ENCODE measurements around the gene SLC28A1. TPM values are rescaled to one million over a fixed set of nuclear protein-coding genes. Genes with fewer than 3 reads are reported as not detected.

Gene SLC28A1
- total RNA-seq, 4 donors from 2014 or later, result 0.22 to 0.42 TPM; not detected in 2

GRCh38 chr15:84944861-84945260, 60.4 kb downstream of the SLC28A1 start:
- TF ChIP-seq POLR2A (IDR thresholded peaks at IDR 0.05), result no peak
- TF ChIP-seq EP300 (IDR thresholded peaks at IDR 0.05), result no peak
- TF ChIP-seq CTCF (IDR thresholded peaks at IDR 0.05), result no peak
- no peaks in the 10 kb centered on the region for H3K27me3 ChIP-seq
- peaks cover 0 to 36% (median 23%) of the 10 kb centered on the region in 4 donors for H3K4me1 ChIP-seq
- H3K36me3 ChIP-seq, result no peaks in the 10 kb centered on the region
- 86 to 87% methylated on average over 10 to 11 of the region's 11 CpGs for WGBS, 2 donors
- DNase-seq (ENCODE audit: low spot score in 2 of 2), result no peak
- H3K4me3 ChIP-seq, result no peak overlapping the region
- H3K27ac ChIP-seq, result no peak overlapping the region
- no peaks in the 10 kb centered on the region for H3K9me3 ChIP-seq

GRCh38 chr15:84946772-84947489, 62.5 kb downstream of the SLC28A1 start:
- Histone ChIP-seq H3K4me3 (no peak overlapping the region), H3K27ac (peak overlapping the region; percentile 1 to 88 (median 60)), H3K27me3 (no peaks in the 10 kb centered on the region), H3K4me1 (peaks cover 0 to 56% (median 29%) of the 10 kb centered on the region in 4 donors), H3K36me3 (no peaks in the 10 kb centered on the region), H3K9me3 (no peaks in the 10 kb centered on the region)
- DNase-seq (ENCODE audit: low spot score in 2 of 2), result no peak
- TF ChIP-seq EP300 (IDR thresholded peaks at IDR 0.05), result no peak
- TF ChIP-seq CTCF (IDR thresholded peaks at IDR 0.05), result no peak
- no peak for TF ChIP-seq POLR2A (IDR thresholded peaks at IDR 0.05)
- WGBS, 2 donors, result 71 to 88% methylated on average over 5 of the region's 5 CpGs

- Histone ChIP-seq H3K4me3 (no peak overlapping the region), H3K36me3 (no peaks in the 10 kb centered on the region), H3K27ac (peak overlapping the region; percentile 8 to 88 (median 71)), H3K9me3 (no peaks in the 10 kb centered on the region), H3K4me1 (peaks cover 0 to 56% (median 29%) of the 10 kb centered on the region in 4 donors), H3K27me3 (no peaks in the 10 kb centered on the region)
- TF ChIP-seq EP300 (IDR thresholded peaks at IDR 0.05) (peak in 1 of 2 donors; percentile 83), POLR2A (IDR thresholded peaks at IDR 0.05) (no peak)
- WGBS, 2 donors, result 20 to 33% methylated on average over 4 of the region's 4 CpGs
- peak in 1 of 2 donors; percentile 19 for DNase-seq (ENCODE audit: low spot score in 2 of 2)
These were observed 63.7 kb downstream of the SLC28A1 start for GRCh38 chr15:84947947-84948830.

- no peaks in the 10 kb centered on the region for H3K27me3 ChIP-seq
- H3K9me3 ChIP-seq, result no peaks in the 10 kb centered on the region
- peaks cover 0 to 56% (median 29%) of the 10 kb centered on the region in 4 donors for H3K4me1 ChIP-seq
- peak overlapping the region in 3 of 4 donors; percentile 8 to 88 (median 78) for H3K27ac ChIP-seq
- H3K36me3 ChIP-seq, result no peaks in the 10 kb centered on the region
- 69 to 73% methylated on average over 2 of the region's 2 CpGs for WGBS, 2 donors
- TF ChIP-seq EP300 (IDR thresholded peaks at IDR 0.05), result no peak
- TF ChIP-seq POLR2A (IDR thresholded peaks at IDR 0.05), result no peak
- TF ChIP-seq CTCF (IDR thresholded peaks at IDR 0.05), result no peak
- DNase-seq (ENCODE audit: low spot score in 2 of 2), result no peak
- no peak overlapping the region for H3K4me3 ChIP-seq
These were observed 64.6 kb downstream of the SLC28A1 start for GRCh38 chr15:84949043-84949442.

- no peak for TF ChIP-seq CTCF (IDR thresholded peaks at IDR 0.05)
- no peak for TF ChIP-seq POLR2A (IDR thresholded peaks at IDR 0.05)
- TF ChIP-seq EP300 (IDR thresholded peaks at IDR 0.05), result no peak
- H3K36me3 ChIP-seq, result no peaks in the 10 kb centered on the region
- no peak overlapping the region for H3K4me3 ChIP-seq
- H3K27me3 ChIP-seq, result no peaks in the 10 kb centered on the region
- 16 to 25% methylated on average over 7 of the region's 7 CpGs for WGBS, 2 donors
- peak overlapping the region in 2 of 4 donors; percentile 78 to 88 for H3K27ac ChIP-seq
- H3K4me1 ChIP-seq, result peaks cover 0 to 56% (median 30%) of the 10 kb centered on the region in 4 donors
- H3K9me3 ChIP-seq, result no peaks in the 10 kb centered on the region
- DNase-seq (ENCODE audit: low spot score in 2 of 2), result no peak
These were observed 65.5 kb downstream of the SLC28A1 start for GRCh38 chr15:84949845-84950569.
